ENCODE measurements around the gene KRTAP4-12. TPM values are rescaled to one million over a fixed set of nuclear protein-coding genes. Genes with fewer than 3 reads are reported as not detected.
"Not testable (repeated sequence)": the region's sequence is repeated elsewhere in the genome, so short reads cannot be mapped to it uniquely, and the experiment has no call there.

The KRTAP4-12 gene
- total and polyA plus RNA-seq, 2 experiments from 2014 or later, result not detected

DNA sequence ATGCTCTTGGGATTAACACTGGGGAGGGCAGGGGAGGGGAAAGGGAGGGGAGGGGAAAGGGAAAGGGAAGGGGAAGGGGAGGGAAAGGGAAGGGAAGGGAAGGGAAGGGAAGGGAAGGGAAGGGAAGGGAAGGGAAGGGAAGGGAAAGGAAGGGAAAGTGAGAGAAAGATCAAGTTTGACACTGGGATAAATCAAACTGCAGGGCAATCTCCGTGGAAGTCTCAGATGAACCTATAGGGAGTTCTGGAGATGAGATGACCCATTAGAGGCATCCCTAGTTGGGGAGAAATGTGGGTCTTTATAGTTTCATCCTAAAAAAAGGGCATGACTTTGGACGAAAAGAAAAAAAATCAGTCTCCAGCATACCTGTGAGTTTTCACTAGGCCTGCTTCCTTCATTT, 2.2 kb downstream of the KRTAP4-12 start:
- no peaks in the 10 kb centered on the region for H4K20me1 ChIP-seq (ENCODE audit: insufficient read depth, poor library complexity, severe bottlenecking)
- no peak for DNase-seq (ENCODE audit: low spot score)
- TF ChIP-seq EZH2phosphoT487 (IDR thresholded peaks at IDR 0.05; ENCODE audit: low read depth, severe bottlenecking, unreplicated experiment) (no peak), EZH2 (IDR thresholded peaks at IDR 0.05; ENCODE audit: borderline replicate concordance) (no peak)
- TF ChIP-seq, protein P1, sequence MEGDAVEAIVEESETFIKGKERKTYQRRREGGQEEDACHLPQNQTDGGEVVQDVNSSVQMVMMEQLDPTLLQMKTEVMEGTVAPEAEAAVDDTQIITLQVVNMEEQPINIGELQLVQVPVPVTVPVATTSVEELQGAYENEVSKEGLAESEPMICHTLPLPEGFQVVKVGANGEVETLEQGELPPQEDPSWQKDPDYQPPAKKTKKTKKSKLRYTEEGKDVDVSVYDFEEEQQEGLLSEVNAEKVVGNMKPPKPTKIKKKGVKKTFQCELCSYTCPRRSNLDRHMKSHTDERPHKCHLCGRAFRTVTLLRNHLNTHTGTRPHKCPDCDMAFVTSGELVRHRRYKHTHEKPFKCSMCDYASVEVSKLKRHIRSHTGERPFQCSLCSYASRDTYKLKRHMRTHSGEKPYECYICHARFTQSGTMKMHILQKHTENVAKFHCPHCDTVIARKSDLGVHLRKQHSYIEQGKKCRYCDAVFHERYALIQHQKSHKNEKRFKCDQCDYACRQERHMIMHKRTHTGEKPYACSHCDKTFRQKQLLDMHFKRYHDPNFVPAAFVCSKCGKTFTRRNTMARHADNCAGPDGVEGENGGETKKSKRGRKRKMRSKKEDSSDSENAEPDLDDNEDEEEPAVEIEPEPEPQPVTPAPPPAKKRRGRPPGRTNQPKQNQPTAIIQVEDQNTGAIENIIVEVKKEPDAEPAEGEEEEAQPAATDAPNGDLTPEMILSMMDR (IDR thresholded peaks at IDR 0.05; ENCODE audit: poor library complexity), result no peak
- H3K9me2 ChIP-seq (replicated peaks; ENCODE audit: insufficient read depth), result no peaks in the 10 kb centered on the region
- no peaks in the 10 kb centered on the region for H3K9me3 ChIP-seq (ENCODE audit: low read depth)
- H3K4me2 ChIP-seq, result no peak overlapping the region
- H3K27me3 ChIP-seq, result no peaks in the 10 kb centered on the region
- no peaks in the 10 kb centered on the region for H3K4me1 ChIP-seq (ENCODE audit: insufficient read depth)
- H2AFZ ChIP-seq, result no peak overlapping the region
- no peak overlapping the region for H3K27ac ChIP-seq
- WGBS (ENCODE audit: low lambda C conversion rate, missing lambda C conversion rate), result 96% methylated on average over 2 of the region's 2 CpGs
- no peaks in the 10 kb centered on the region for H3K79me2 ChIP-seq
- no peaks in the 10 kb centered on the region for H3K36me3 ChIP-seq (replicated peaks; ENCODE audit: insufficient read depth, low read depth)
- H3K4me3 ChIP-seq, result no peak overlapping the region

DNA sequence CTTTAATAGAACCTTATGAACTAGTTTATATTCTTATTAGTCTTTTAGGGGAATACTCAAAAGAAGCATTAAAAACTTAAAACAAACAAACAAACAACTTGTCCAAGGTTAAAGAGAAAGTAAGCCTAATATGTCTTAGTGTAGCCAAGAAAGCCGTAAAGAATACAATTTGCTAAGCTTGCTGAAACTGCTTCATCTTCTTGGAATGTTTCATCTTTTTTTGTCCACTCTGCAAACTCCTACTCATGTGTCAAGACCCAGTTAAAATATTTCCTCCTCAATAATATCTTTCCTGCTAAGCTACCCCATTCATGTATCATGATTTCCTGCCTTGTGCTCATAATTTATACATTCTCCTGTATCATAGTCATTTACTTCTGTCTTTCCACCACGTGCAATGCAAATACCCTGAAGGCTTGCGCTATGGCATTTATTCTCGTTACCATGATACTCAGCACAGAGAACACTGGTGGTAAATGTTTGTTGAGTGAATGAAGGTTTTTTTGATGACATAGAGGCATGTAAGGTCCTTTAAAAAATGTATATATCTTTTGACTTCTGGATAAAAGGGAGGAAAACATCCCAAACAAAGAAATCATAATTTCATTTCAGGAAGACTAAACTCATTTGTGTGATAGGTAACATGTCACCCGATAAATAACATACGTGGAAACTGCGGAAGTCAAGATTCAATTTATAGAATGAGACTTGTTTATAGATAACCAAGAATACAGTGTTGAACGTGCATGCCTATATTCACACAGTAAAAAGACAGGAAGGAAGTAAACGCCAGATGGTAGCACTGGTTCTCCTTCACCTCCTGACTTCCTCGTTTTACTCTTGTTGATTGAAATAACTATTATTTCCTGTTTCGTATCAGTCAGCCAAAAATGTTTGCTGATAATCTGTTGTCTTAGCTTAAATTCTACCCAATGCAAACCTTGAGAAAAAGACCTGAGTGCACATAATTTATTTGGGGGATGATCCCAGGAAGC, 4.0 kb downstream of the KRTAP4-12 start:
- H3K9me2 ChIP-seq (replicated peaks; ENCODE audit: insufficient read depth); H3K4me2 ChIP-seq; H3K27ac ChIP-seq; H4K20me1 ChIP-seq (ENCODE audit: insufficient read depth, poor library complexity, severe bottlenecking); H3K36me3 ChIP-seq (replicated peaks; ENCODE audit: insufficient read depth, low read depth); DNase-seq (ENCODE audit: low spot score); H3K4me3 ChIP-seq; H3K9me3 ChIP-seq (ENCODE audit: low read depth); H3K4me1 ChIP-seq (ENCODE audit: insufficient read depth); H3K27me3 ChIP-seq; H3K79me2 ChIP-seq; H2AFZ ChIP-seq: not testable (repeated sequence)
- WGBS (ENCODE audit: low lambda C conversion rate, missing lambda C conversion rate), result 79% methylated on average over 11 of the region's 11 CpGs

DNA sequence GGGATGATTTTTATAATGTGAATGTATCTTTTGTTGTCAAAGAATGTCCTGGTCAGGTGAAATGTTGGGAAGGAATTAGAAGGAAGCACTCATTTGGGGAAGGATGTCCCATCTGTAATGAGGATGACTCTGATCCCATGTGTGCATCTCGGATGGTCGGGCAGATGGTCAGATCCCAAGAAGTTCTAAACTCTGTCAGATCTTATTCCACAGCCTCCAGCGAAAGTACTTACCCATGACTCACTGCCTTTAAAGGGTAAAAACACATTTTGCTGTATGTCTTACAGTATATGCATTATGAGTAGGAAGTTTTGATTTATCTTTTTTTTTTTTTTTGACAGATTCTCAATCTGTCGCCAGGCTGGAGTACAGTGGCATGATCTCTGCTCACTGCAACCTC, 5.3 kb downstream of the KRTAP4-12 start:
- no peak overlapping the region for H2AFZ ChIP-seq
- H3K4me2 ChIP-seq, result no peak overlapping the region
- H3K4me1 ChIP-seq (ENCODE audit: insufficient read depth), result no peaks in the 10 kb centered on the region
- H3K27me3 ChIP-seq, result no peaks in the 10 kb centered on the region
- no peaks in the 10 kb centered on the region for H3K36me3 ChIP-seq (replicated peaks; ENCODE audit: insufficient read depth, low read depth)
- H3K9me3 ChIP-seq (ENCODE audit: low read depth), result no peaks in the 10 kb centered on the region
- no peak for DNase-seq (ENCODE audit: low spot score)
- no peaks in the 10 kb centered on the region for H4K20me1 ChIP-seq (ENCODE audit: insufficient read depth, poor library complexity, severe bottlenecking)
- TF ChIP-seq, protein P1 (IDR thresholded peaks at IDR 0.05; ENCODE audit: poor library complexity), result no peak
- no peak for TF ChIP-seq EZH2 (IDR thresholded peaks at IDR 0.05; ENCODE audit: borderline replicate concordance)
- TF ChIP-seq EZH2phosphoT487 (IDR thresholded peaks at IDR 0.05; ENCODE audit: low read depth, severe bottlenecking, unreplicated experiment), result no peak
- H3K27ac ChIP-seq, result no peak overlapping the region
- 97% methylated on average over 4 of the region's 4 CpGs for WGBS (ENCODE audit: low lambda C conversion rate, missing lambda C conversion rate)
- H3K4me3 ChIP-seq, result no peak overlapping the region
- H3K9me2 ChIP-seq (replicated peaks; ENCODE audit: insufficient read depth), result no peaks in the 10 kb centered on the region
- no peaks in the 10 kb centered on the region for H3K79me2 ChIP-seq

DNA sequence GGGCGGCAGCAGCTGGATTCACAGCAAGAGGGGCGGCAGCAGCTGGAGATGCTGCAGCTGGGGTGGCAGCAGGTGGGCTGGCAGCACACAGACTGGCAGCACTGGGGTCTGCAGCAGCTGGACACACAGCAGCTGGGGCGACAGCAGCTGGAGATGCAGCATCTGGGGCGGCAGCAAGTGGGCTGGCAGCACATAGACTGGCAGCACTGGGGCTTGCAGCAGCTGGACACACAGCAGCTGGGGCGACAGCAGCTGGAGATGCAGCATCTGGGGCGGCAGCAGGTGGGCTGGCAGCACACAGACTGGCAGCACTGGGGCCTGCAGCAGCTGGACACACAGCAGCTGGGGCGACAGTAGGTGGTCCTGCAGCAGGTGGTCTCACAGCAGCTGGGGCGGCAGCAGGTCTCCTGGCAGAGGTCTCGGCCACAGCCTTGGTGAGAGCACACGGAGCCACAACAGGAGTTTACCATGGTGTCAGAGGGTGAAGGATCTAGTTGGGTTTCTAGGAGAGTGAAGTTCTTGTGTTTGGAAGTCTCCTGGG, 6.1 kb downstream of the KRTAP4-12 start, which contains the start of gene KRTAP4-11:
KRTAP4-11 (minus strand) TSS at position 528 of the 541 bp plus-strand sequence; CDS start at position 470, 58 bp downstream.
- not testable (repeated sequence) for DNase-seq (ENCODE audit: low spot score); H3K9me2 ChIP-seq (replicated peaks; ENCODE audit: insufficient read depth); H3K4me1 ChIP-seq (ENCODE audit: insufficient read depth); H3K27ac ChIP-seq; H2AFZ ChIP-seq; H3K9me3 ChIP-seq (ENCODE audit: low read depth); H3K4me2 ChIP-seq; H3K36me3 ChIP-seq (replicated peaks; ENCODE audit: insufficient read depth, low read depth); H3K4me3 ChIP-seq; H3K79me2 ChIP-seq; H4K20me1 ChIP-seq (ENCODE audit: insufficient read depth, poor library complexity, severe bottlenecking); H3K27me3 ChIP-seq
- 90% methylated on average over 10 of the region's 10 CpGs for WGBS (ENCODE audit: low lambda C conversion rate, missing lambda C conversion rate)
